ENCODE measurements around the gene FLRT3. TPM values are rescaled to one million over a fixed set of nuclear protein-coding genes. Genes with fewer than 3 reads are reported as not detected.

The FLRT3 gene
- total RNA-seq, 2 experiments from 2014 or later, result not detected

DNA sequence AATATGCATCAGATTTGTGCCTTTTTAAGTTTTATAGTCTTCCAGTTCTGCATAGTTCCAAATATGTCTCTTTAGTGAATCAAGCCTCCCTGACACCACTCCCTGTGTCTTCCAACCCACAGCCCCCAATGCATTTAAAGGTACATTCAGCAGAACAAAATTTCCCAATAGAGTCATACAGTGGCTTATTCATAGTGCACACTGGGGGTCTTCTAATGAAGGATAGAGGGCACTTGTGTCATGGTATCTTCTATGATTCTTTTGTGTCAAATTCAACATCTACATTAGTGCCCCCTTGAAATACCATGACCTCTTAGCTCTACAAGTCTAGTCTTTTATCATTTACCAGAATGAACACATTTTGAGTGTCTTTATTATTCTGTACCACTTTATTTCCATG lies 33.8 kb downstream of the FLRT3 start:
- H3K9me3 Mint-ChIP-seq, result peaks cover 9% of the 10 kb centered on the region
- no peak overlapping the region for H3K27ac Mint-ChIP-seq
- no peak for ATAC-seq (ENCODE audit: poor library complexity)
- Histone ChIP-seq H3K4me3 (ENCODE audit: low read length) (no peak overlapping the region), H3K4me1 (ENCODE audit: insufficient read depth, low read length) (no peaks in the 10 kb centered on the region), H3K9me3 (ENCODE audit: control insufficient read depth in 1 of 2, insufficient read depth in 1 of 2, low read length in 2 of 2) (peaks cover 0 to 8% of the 10 kb centered on the region in 2 experiments), H3K27me3 (ENCODE audit: control insufficient read depth in 1 of 2, insufficient read depth in 2 of 2, low read length in 2 of 2) (no peaks in the 10 kb centered on the region), H3K36me3 (ENCODE audit: insufficient read depth, low read length) (no peaks in the 10 kb centered on the region), H3K27ac (ENCODE audit: low read depth in 1 of 2, low read length in 2 of 2) (no peak overlapping the region)
- H3K4me3 Mint-ChIP-seq, result no peak overlapping the region
- intact Hi-C loops (cut with DNase I, micrococcal nuclease), result no loop called here
- TF ChIP-seq, protein P1, sequence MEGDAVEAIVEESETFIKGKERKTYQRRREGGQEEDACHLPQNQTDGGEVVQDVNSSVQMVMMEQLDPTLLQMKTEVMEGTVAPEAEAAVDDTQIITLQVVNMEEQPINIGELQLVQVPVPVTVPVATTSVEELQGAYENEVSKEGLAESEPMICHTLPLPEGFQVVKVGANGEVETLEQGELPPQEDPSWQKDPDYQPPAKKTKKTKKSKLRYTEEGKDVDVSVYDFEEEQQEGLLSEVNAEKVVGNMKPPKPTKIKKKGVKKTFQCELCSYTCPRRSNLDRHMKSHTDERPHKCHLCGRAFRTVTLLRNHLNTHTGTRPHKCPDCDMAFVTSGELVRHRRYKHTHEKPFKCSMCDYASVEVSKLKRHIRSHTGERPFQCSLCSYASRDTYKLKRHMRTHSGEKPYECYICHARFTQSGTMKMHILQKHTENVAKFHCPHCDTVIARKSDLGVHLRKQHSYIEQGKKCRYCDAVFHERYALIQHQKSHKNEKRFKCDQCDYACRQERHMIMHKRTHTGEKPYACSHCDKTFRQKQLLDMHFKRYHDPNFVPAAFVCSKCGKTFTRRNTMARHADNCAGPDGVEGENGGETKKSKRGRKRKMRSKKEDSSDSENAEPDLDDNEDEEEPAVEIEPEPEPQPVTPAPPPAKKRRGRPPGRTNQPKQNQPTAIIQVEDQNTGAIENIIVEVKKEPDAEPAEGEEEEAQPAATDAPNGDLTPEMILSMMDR (IDR thresholded peaks at IDR 0.05), result no peak
- no peaks in the 10 kb centered on the region for H3K36me3 Mint-ChIP-seq (ENCODE audit: low read depth)
- CTCF ChIA-PET, result no interaction called here
- H3K27me3 Mint-ChIP-seq, result no peaks in the 10 kb centered on the region
- no peak for DNase-seq
- H3K4me1 Mint-ChIP-seq (ENCODE audit: low read depth), result no peaks in the 10 kb centered on the region
- POLR2A ChIA-PET, result no interaction called here

DNA sequence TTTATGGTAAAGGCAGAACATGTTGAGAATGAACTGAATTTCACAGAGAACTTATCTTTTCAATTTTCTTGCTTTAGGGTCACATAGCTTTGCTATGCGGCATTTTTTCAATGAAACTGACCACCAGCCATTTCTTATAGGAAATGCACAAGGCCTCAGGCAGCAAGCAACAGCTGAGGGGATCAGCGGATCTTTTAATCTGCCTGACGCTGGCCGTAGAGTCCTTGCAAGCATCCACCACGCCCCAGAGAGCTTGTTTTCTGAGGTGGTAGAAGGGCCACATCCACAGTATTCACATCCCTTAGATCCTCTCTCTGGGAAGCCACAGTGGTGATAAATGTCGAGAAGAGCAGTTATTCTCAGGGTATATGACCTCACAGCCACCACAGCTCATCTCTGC lies 34.3 kb downstream of the FLRT3 start:
- no peaks in the 10 kb centered on the region for H3K27me3 ChIP-seq (ENCODE audit: control insufficient read depth in 1 of 2, insufficient read depth in 2 of 2, low read length in 2 of 2)
- Mint-ChIP-seq H3K36me3 (ENCODE audit: low read depth) (no peaks in the 10 kb centered on the region), H3K27me3 (no peaks in the 10 kb centered on the region), H3K9me3 (peaks cover 11% of the 10 kb centered on the region), H3K4me3 (no peak overlapping the region), H3K4me1 (ENCODE audit: low read depth) (no peaks in the 10 kb centered on the region), H3K27ac (no peak overlapping the region)
- no peak overlapping the region for H3K4me3 ChIP-seq (ENCODE audit: low read length)
- ChIA-PET CTCF (no interaction called here), POLR2A (no interaction called here)
- TF ChIP-seq, protein P1 (IDR thresholded peaks at IDR 0.05), result no peak
- ATAC-seq (ENCODE audit: poor library complexity) (no peak), DNase-seq (no peak)
- H3K4me1 ChIP-seq (ENCODE audit: insufficient read depth, low read length), result no peaks in the 10 kb centered on the region
- intact Hi-C loops (cut with DNase I, micrococcal nuclease), result no loop called here
- H3K36me3 ChIP-seq (ENCODE audit: insufficient read depth, low read length), result no peaks in the 10 kb centered on the region
- no peak overlapping the region for H3K27ac ChIP-seq (ENCODE audit: low read depth in 1 of 2, low read length in 2 of 2)
- H3K9me3 ChIP-seq (ENCODE audit: control insufficient read depth in 1 of 2, insufficient read depth in 1 of 2, low read length in 2 of 2), result peaks cover 0 to 12% of the 10 kb centered on the region in 2 experiments

DNA sequence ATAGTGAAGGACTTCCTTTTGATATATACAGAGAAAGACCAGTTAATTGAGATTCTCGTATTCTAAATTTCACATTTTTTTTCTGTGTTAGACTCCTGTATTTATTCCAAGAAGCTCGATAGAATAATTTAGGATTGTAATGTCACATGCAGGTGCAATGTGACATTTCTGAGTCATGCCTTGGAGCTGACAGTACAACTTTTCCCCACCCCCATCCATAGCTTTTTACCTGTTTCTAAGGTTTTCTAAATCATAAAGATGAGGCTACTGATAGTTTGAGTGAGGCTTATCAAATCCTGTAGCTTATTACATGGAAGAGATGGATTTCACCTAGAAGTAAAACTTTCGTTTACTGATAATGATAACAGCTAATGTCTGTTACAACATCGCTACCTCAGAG lies 37.6 kb downstream of the FLRT3 start:
- Histone ChIP-seq H3K4me3 (ENCODE audit: low read length) (no peak overlapping the region), H3K9me3 (ENCODE audit: control insufficient read depth in 1 of 2, insufficient read depth in 1 of 2, low read length in 2 of 2) (peaks cover 0 to 14% of the 10 kb centered on the region in 2 experiments), H3K4me1 (ENCODE audit: insufficient read depth, low read length) (no peaks in the 10 kb centered on the region), H3K36me3 (ENCODE audit: insufficient read depth, low read length) (no peaks in the 10 kb centered on the region), H3K27me3 (ENCODE audit: control insufficient read depth in 1 of 2, insufficient read depth in 2 of 2, low read length in 2 of 2) (no peaks in the 10 kb centered on the region), H3K27ac (ENCODE audit: low read depth in 1 of 2, low read length in 2 of 2) (no peak overlapping the region)
- Mint-ChIP-seq H3K36me3 (ENCODE audit: low read depth) (no peaks in the 10 kb centered on the region), H3K27ac (no peak overlapping the region), H3K4me1 (ENCODE audit: low read depth) (no peaks in the 10 kb centered on the region), H3K4me3 (no peak overlapping the region), H3K9me3 (peaks cover 6% of the 10 kb centered on the region), H3K27me3 (no peaks in the 10 kb centered on the region)
- intact Hi-C loops (cut with DNase I, micrococcal nuclease), result no loop called here
- DNase-seq (no peak), ATAC-seq (ENCODE audit: poor library complexity) (no peak)
- TF ChIP-seq, protein P1 (IDR thresholded peaks at IDR 0.05), result no peak
- ChIA-PET POLR2A (no interaction called here), CTCF (no interaction called here)
